K562 (cell line): Measurements from ENCODE around the gene CTXN1. TPM values are rescaled to one million over a fixed set of nuclear protein-coding genes. Genes with fewer than 3 reads are reported as not detected.

Experiments
- ATAC-seq: fragments of 200-7000 bp; cut with Tn5 transposase; 3 replicates; pipeline ENCODE4 v1.9.1; 2020; ENCODE audit warnings: moderate library complexity
- BruUV-seq: library from RNA; stranded (reverse); fragments of 400-500 nt; replicated peaks from 2 replicates; lab custom pipeline; 2021; lab: Mats Ljungman, UMichigan
- CTCF ChIA-PET: fragments of 300-600 bp; formaldehyde crosslinking; extraction: SDS; loops from one replicate; lab custom pipeline; 2021; ENCODE audit warnings: low intra/inter-chr PET ratio; lab: Yijun Ruan, JAX
- POLR2A ChIA-PET: fragments of 300-600, 350-650 bp; sonication (Branson Sonifier 250); formaldehyde crosslinking; extraction: SDS; loops from one replicate; lab custom pipeline; 2021; ENCODE audit warnings: antibody characterized with exemption, inconsistent platforms; lab: Yijun Ruan, JAX
- DNase-seq, 4 experiments: peaks; one replicate each; pipeline versions ENCODE4 v3.0.0 to v3.0.0-alpha.2; 2011 to 2018; ENCODE audit warnings: low spot score in 3 of 4, mixed read lengths in 3 of 4; ENCODE audit errors: extremely low read depth in 1 of 4
- FAIRE-seq: peaks from 2 replicates; lab custom pipeline; 2011; peaks lifted over from hg19 to GRCh38; lab: Jason Lieb, UNC
- H2AFZ ChIP-seq: 2 replicates; pipeline ENCODE4 v1.6.0; 2011; ENCODE audit warnings: low read depth, low read length, control low read depth, inconsistent platforms
- H3K27ac ChIP-seq: fragments of 200-600 bp; 3 replicates; pipeline ENCODE4 v1.8.0; 2011; ENCODE audit warnings: low read depth, mild to moderate bottlenecking, control low read depth, inconsistent platforms, low read length, moderate library complexity, mixed read lengths; ENCODE audit errors: extremely low read depth
- H3K27me3 ChIP-seq, 2 experiments: fragments of 300-600 bp in 1 of 2; 2 replicates in 1 of 2; 3 replicates in 1 of 2; pipeline versions ENCODE4 v1.6.0 to v1.8.0; 2011; ENCODE audit warnings: inconsistent platforms in 2 of 2, low read length in 2 of 2, mild to moderate bottlenecking in 1 of 2, mixed read lengths in 1 of 2, moderate library complexity in 1 of 2; ENCODE audit not compliant: control insufficient read depth in 2 of 2, insufficient read depth in 2 of 2
- H3K36me3 ChIP-seq: fragments of 300-600 bp; 3 replicates; pipeline ENCODE4 v1.8.0; 2011; ENCODE audit warnings: mild to moderate bottlenecking, low read length, inconsistent platforms; ENCODE audit not compliant: control insufficient read depth, insufficient read depth
- H3K4me1 ChIP-seq, 2 experiments: fragments of 200-600 bp in 1 of 2; replicated peaks in 1 of 2; 2 replicates in 1 of 2; 3 replicates in 1 of 2; pipeline versions ENCODE4 v1.5.1 to v1.8.0; 2011; ENCODE audit warnings: inconsistent platforms in 2 of 2, low read length in 2 of 2, mild to moderate bottlenecking in 1 of 2, mixed read lengths in 1 of 2, moderate library complexity in 1 of 2; ENCODE audit not compliant: control insufficient read depth in 2 of 2, insufficient read depth in 2 of 2
- H3K4me2 ChIP-seq: 2 replicates; pipeline ENCODE4 v1.6.1; 2011; ENCODE audit warnings: low read length, control low read depth, inconsistent platforms, mixed read lengths; ENCODE audit not compliant: insufficient read depth
- H3K4me3 ChIP-seq: fragments of 200-600 bp; sonication (generic), shearing (Covaris generic); 2 replicates; pipeline ENCODE4 v1.5.1; 2016; ENCODE audit warnings: control low read depth, inconsistent platforms
- H3K79me2 ChIP-seq: fragments of 200-600 bp; 3 replicates; pipeline ENCODE4 v1.8.0; 2011; ENCODE audit warnings: low read length, inconsistent platforms; ENCODE audit not compliant: control insufficient read depth, insufficient read depth
- H3K9ac ChIP-seq, 2 experiments: 2 replicates each; pipeline versions ENCODE4 v1.6.0 to v1.6.1; 2011; ENCODE audit warnings: low read depth in 2 of 2, low read length in 2 of 2, control low read depth in 1 of 2, inconsistent platforms in 1 of 2, mild to moderate bottlenecking in 1 of 2, mixed read lengths in 1 of 2; ENCODE audit not compliant: insufficient read depth in 1 of 2
- H3K9me1 ChIP-seq: one replicate; pipeline ENCODE4 v1.6.0; 2011; ENCODE audit warnings: inconsistent platforms, mild to moderate bottlenecking, low read length, moderate library complexity; ENCODE audit not compliant: control insufficient read depth, insufficient read depth
- H3K9me3 ChIP-seq: replicated peaks from 2 replicates; pipeline ENCODE4 v1.5.1; 2011; ENCODE audit warnings: low read depth, low read length, inconsistent platforms; ENCODE audit not compliant: control insufficient read depth, insufficient read depth
- H4K20me1 ChIP-seq: replicated peaks from 2 replicates; pipeline ENCODE4 v1.6.1; 2011; ENCODE audit warnings: low read length, inconsistent platforms, mixed read lengths; ENCODE audit not compliant: control insufficient read depth, insufficient read depth
- BHLHE40 ChIP-seq: IDR thresholded peaks from 2 replicates; pipeline ENCODE4 v1.6.1; 2011; ENCODE audit warnings: low read length, improper control_type of control experiment
- DIDO1 ChIP-seq: fragments of 450-650 bp; IDR thresholded peaks from 2 replicates; pipeline ENCODE4 v1.6.1; 2016; ENCODE audit warnings: low read depth, missing biosample characterization, missing genetic modification characterization
- POLR2A ChIP-seq: fragments of 450-650 bp; conservative IDR thresholded peaks from 2 replicates; pipeline ENCODE4 v1.6.1; 2016
- POLR2G ChIP-seq: fragments of 200-400 bp; formaldehyde crosslinking; IDR thresholded peaks from 2 replicates; pipeline ENCODE4 v1.6.1; 2017; ENCODE audit warnings: low read depth, mild to moderate bottlenecking, antibody characterized with exemption, low read length, moderate library complexity
- RAD21 ChIP-seq, 2 experiments: fragments of 250-450 bp in 1 of 2; fragments of 450-650 bp in 1 of 2; sonication (Bioruptor Pico) in 1 of 2; formaldehyde crosslinking in 1 of 2; IDR thresholded peaks in 1 of 2; conservative IDR thresholded peaks in 1 of 2; 2 replicates each; pipeline versions ENCODE4 v1.4.0 to v1.8.0; 2020 to 2022; ENCODE audit warnings: mild to moderate bottlenecking in 2 of 2, moderate library complexity in 1 of 2
- SMC3 ChIP-seq: conservative IDR thresholded peaks from 2 replicates; pipeline ENCODE4 v1.6.1; 2011; ENCODE audit warnings: low read depth, low read length, improper control_type of control experiment; ENCODE audit not compliant: insufficient read depth
- ZBTB7A ChIP-seq: IDR thresholded peaks from 2 replicates; pipeline ENCODE4 v1.6.1; 2011; ENCODE audit warnings: low read depth, mild to moderate bottlenecking, low read length, moderate library complexity, borderline replicate concordance; ENCODE audit not compliant: control insufficient read depth
- WGBS: fragments of 100-300 bp; shearing (Covaris generic); methylation state at CpG from one replicate; pipeline ENCODE4 v1.1.6; 2016; ENCODE audit warnings: low coverage, mixed read lengths; ENCODE audit not compliant: insufficient coverage; ENCODE audit errors: missing lambda C conversion rate; 5-methylcytosine and 5-hydroxymethylcytosine counted together
- in situ Hi-C: fragments of 300-500 bp; cut with MboI; formaldehyde crosslinking; loops from 4 replicates; pipeline ENCODE4 v1.15.0; 2018; ENCODE audit warnings: inconsistent platforms, mixed read lengths
- intact Hi-C: fragments of 100-400 bp; cut with micrococcal nuclease; formaldehyde crosslinking; loops from 2 replicates; pipeline ENCODE4 v1.14.2; 2022
- polyA plus RNA-seq, 8 experiments: library from polyadenylated mRNA; depleted of rRNA in 4 of 8; stranded (reverse) in 5 of 8; unstranded in 3 of 8; fragments of >200 nt; fragmentation: Nextera tagmentation in 2 of 8; fragmentation: Illumina TruSeq in 1 of 8; extraction: Ambion mirVana in 2 of 8; extraction: Trizol in 1 of 8; gene quantifications; 2 replicates each; pipeline versions ENCODE4 v1.2.1 to v1.2.3, GENCODE V29; 2011 to 2014; ENCODE audit warnings: inconsistent platforms in 1 of 8, missing spikeins in 1 of 8
- total RNA-seq, 7 experiments: library from RNA; depleted of rRNA in 6 of 7; stranded (reverse); fragments of >200 nt in 6 of 7; fragmentation: Illumina TruSeq in 2 of 7; extraction: Trizol in 2 of 7; gene quantifications; 2 replicates each; pipeline versions ENCODE4 v1.2.1 to v1.2.3, GENCODE V29; 2011 to 2021; ENCODE audit warnings: low replicate concordance in 1 of 7
- TF ChIP-seq, protein P1 (sequence below): fragments of 200-800 bp; sonication (Bioruptor generic); IDR thresholded peaks from 2 replicates; pipeline ENCODE4 v1.6.1; 2017; ENCODE audit warnings: missing genetic modification characterization, missing compliant biosample characterization
- TF ChIP-seq, protein P2 (sequence below), 2 experiments: fragments of 450-650 bp in 1 of 2; sonication (generic) in 1 of 2; formaldehyde crosslinking; conservative IDR thresholded peaks; 2 replicates each; pipeline versions ENCODE4 v1.4.0 to v1.8.1; 2020 to 2022; ENCODE audit warnings: mild to moderate bottlenecking in 1 of 2, missing genetic modification reagents in 1 of 2

The CTXN1 gene
- total and polyA plus RNA-seq, 9 of the 15 experiments (the other 6 are each of a cell fraction or from before 2014, with no cell fraction given), result 0.15 to 37.4 (median 1.8) TPM; not detected in 2

DNA sequence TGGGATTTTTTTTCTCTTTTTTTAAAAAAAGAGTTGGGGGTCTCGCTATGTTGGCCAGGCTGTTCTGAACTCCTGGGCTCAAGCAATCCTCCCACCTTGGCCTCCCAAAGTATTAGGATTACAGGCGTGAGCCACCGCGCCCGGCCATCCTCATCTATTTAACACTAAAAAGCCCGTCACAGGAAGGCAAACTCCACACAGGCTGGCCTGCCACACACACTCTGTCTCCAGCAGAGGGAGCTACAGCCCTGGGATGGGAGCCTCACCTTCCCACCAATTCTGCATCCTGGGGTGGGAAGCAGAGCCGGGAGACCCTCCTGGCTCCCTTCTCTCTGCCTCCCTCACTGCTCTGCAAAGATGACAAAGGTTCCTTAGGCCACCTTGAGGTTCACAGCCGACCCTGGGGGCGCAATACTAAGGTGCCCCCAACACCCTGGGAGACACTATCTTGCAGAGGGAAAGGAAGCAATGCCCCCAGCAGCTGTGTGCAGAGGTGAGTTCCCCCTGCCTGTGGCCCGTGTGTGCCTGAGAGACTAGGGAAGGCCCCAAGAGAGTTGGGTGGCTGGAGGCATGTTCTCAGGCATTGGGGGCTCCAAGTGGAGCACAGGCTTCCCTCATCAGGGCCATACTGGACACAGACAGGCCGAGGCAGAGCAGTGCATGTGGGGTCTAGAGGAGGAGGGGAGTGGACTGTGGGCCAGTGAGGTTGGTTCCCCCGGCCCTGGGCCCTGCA lies 44.9 kb upstream of the CTXN1 start:
- H3K36me3 ChIP-seq, result peaks cover 88% of the 10 kb centered on the region; the same call in 2 of the 3 replicates
- no peak overlapping the region for H3K4me2 ChIP-seq
- H3K79me2 ChIP-seq, result peaks cover 4% of the 10 kb centered on the region; the same call in 2 of the 3 replicates
- CTCF ChIA-PET, result interaction anchor here (0.8 to 2.8 kb wide), 3 partner anchors 26 to 282 kb away, joined by 5 to 12 read pairs (median 5); no protein-coding TSS in a partner anchor
- POLR2A ChIA-PET, result interaction anchor here (0.5 to 3.7 kb wide), 5 partner anchors 8 to 29 kb away, joined by 3 to 15 read pairs (median 3); partner anchors contain the start of gene TIMM44
- H4K20me1 ChIP-seq, result no peaks in the 10 kb centered on the region; the same call in none of the 2 replicates
- no TSS peak for BruUV-seq
- FAIRE-seq, result peak; percentile 70
- H3K9me1 ChIP-seq, result no peaks in the 10 kb centered on the region
- intact Hi-C loops (no loop called here), in situ Hi-C loops (no loop called here)
- peak overlapping the region in 1 of 2 experiments; percentile 26; a peak in 1 of 4 replicates for H3K9ac ChIP-seq
- peak; percentile 91 for ATAC-seq
- peaks cover 0 to 4% of the 10 kb centered on the region in 2 experiments; a peak in 2 of 5 replicates for H3K4me1 ChIP-seq
- WGBS, result 71% methylated on average over 9 of the region's 12 CpGs
- no peak overlapping the region for H3K27ac ChIP-seq
- H3K27me3 ChIP-seq, result no peaks in the 10 kb centered on the region
- no peak overlapping the region for H3K4me3 ChIP-seq
- H3K9me3 ChIP-seq, result no peaks in the 10 kb centered on the region
- H2AFZ ChIP-seq, result no peak overlapping the region
- DNase-seq, result peak; percentile 54 to 64 (median 58)
- TF ChIP-seq DIDO1 (tag), result no peak
- TF ChIP-seq SMC3, result peak; percentile 74
- 0 out of 2 replicates have a peak, but pooled peaks have one; percentile 42 for TF ChIP-seq ZBTB7A
- TF ChIP-seq, protein P1, sequence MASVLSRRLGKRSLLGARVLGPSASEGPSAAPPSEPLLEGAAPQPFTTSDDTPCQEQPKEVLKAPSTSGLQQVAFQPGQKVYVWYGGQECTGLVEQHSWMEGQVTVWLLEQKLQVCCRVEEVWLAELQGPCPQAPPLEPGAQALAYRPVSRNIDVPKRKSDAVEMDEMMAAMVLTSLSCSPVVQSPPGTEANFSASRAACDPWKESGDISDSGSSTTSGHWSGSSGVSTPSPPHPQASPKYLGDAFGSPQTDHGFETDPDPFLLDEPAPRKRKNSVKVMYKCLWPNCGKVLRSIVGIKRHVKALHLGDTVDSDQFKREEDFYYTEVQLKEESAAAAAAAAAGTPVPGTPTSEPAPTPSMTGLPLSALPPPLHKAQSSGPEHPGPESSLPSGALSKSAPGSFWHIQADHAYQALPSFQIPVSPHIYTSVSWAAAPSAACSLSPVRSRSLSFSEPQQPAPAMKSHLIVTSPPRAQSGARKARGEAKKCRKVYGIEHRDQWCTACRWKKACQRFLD (CRISPR knock-in tag), result no peak
- peak; percentile 5; the same call in 1 of the 2 replicates for TF ChIP-seq POLR2G
- 0 out of 2 replicates have a peak, but pooled peaks have one; percentile 24 for TF ChIP-seq POLR2A
- peak; percentile 23; the same call in 1 of the 2 replicates for TF ChIP-seq BHLHE40
- TF ChIP-seq, protein P2, sequence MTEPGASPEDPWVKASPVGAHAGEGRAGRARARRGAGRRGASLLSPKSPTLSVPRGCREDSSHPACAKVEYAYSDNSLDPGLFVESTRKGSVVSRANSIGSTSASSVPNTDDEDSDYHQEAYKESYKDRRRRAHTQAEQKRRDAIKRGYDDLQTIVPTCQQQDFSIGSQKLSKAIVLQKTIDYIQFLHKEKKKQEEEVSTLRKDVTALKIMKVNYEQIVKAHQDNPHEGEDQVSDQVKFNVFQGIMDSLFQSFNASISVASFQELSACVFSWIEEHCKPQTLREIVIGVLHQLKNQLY (CRISPR knock-in tag; conservative IDR thresholded peaks at IDR 0.05), result no peak
- TF ChIP-seq RAD21 (CRISPR knock-in tag; conservative IDR thresholded peaks at IDR 0.05 in 1 of 2, IDR thresholded peaks at IDR 0.05 in 1 of 2), result peak; percentile 54 to 76
